Thyroid gland (tissue), 4 donors: ENCODE measurements around the gene NFE2L3. TPM values are rescaled to one million over a fixed set of nuclear protein-coding genes. Genes with fewer than 3 reads are reported as not detected.

Source experiments
- DNase-seq, 2 donors: peaks; one replicate each; pipeline ENCODE4 v3.0.0-alpha.2; 2019
- H3K27ac ChIP-seq, 3 donors: fragments of 200-600 bp; sonication (generic); 1 replicate in 2 of 3; 2 replicates in 1 of 3; pipeline ENCODE4 v1.5.1; 2016 to 2019; ENCODE audit warnings: mild to moderate bottlenecking in 1 of 3, moderate library complexity in 1 of 3
- H3K27me3 ChIP-seq: fragments of 200-600 bp; sonication (generic); one replicate; pipeline ENCODE4 v1.5.1; 2019
- H3K36me3 ChIP-seq, 2 donors: fragments of 200-600 bp; sonication (generic); one replicate each; pipeline ENCODE4 v1.5.1; 2016 to 2019
- H3K4me1 ChIP-seq, 2 donors: fragments of 200-600 bp; sonication (generic); one replicate each; pipeline ENCODE4 v1.5.1; 2017 to 2019
- H3K4me3 ChIP-seq, 3 donors: fragments of 200-600 bp; sonication (generic); replicated peaks in 1 of 3; 1 replicate in 2 of 3; 2 replicates in 1 of 3; pipeline ENCODE4 v1.5.1; 2016; ENCODE audit warnings: mild to moderate bottlenecking in 1 of 3
- H3K9me3 ChIP-seq: fragments of 200-600 bp; sonication (generic); one replicate; pipeline ENCODE4 v1.5.1; 2017
- CTCF ChIP-seq, 6 experiments: fragments of 200-600 bp in 3 of 6; fragments of 450-650 bp in 3 of 6; sonication (generic) in 3 of 6; IDR thresholded peaks; one replicate each; pipeline ENCODE4 v1.5.1; 2016 to 2019; ENCODE audit warnings: antibody characterized with exemption in 6 of 6, mild to moderate bottlenecking in 2 of 6, inconsistent platforms in 1 of 6, moderate library complexity in 1 of 6
- POLR2A ChIP-seq, 2 donors: fragments of 450-650 bp; IDR thresholded peaks; one replicate each; pipeline ENCODE4 v1.6.1; 2017; ENCODE audit warnings: antibody characterized with exemption in 2 of 2, mild to moderate bottlenecking in 2 of 2, moderate library complexity in 1 of 2
- WGBS, 2 donors: methylation state at CpG; one replicate each; pipeline ENCODE4 v1.1.5; 2017; 5-methylcytosine and 5-hydroxymethylcytosine counted together
- intact Hi-C: fragments of 100-400 bp; cut with DNase I; formaldehyde crosslinking; loops from one replicate; pipeline ENCODE4 v1.15.1; 2023
- total RNA-seq, 4 donors: library from RNA; depleted of rRNA; stranded (reverse); fragments of >200 nt; gene quantifications; one replicate each; pipeline ENCODE4 v1.2.3, GENCODE V29; 2016

Gene NFE2L3
- total RNA-seq, 4 donors from 2014 or later: 0.33 to 1.4 (median 0.98) TPM

- H3K4me3 ChIP-seq: peak overlapping the region; percentile 50 to 90 (median 86)
- DNase-seq: peak; percentile 54 to 61
- TF ChIP-seq CTCF (IDR thresholded peaks at IDR 0.05): no peak
- TF ChIP-seq POLR2A (IDR thresholded peaks at IDR 0.05): no peak
- no peaks in the 10 kb centered on the region for H3K27me3 ChIP-seq
- peak overlapping the region; percentile 99 to 100 (median 99) for H3K27ac ChIP-seq
- H3K9me3 ChIP-seq: no peaks in the 10 kb centered on the region
- intact Hi-C loops: no loop called here
- H3K4me1 ChIP-seq: peaks cover 23 to 28% of the 10 kb centered on the region in 2 donors
- 1% methylated on average over 17 to 35 of the region's 68 CpGs for WGBS, 2 donors
- H3K36me3 ChIP-seq: peaks cover 8 to 11% of the 10 kb centered on the region in 2 donors
Observed at GRCh38 chr7:26202019-26202990, 50.3 kb downstream of the NFE2L3 start.

- DNase-seq: no peak
- TF ChIP-seq CTCF (IDR thresholded peaks at IDR 0.05) (no peak), POLR2A (IDR thresholded peaks at IDR 0.05) (no peak)
- WGBS, 2 donors: 7 to 12% methylated on average over 2 of the region's 2 CpGs
- Histone ChIP-seq H3K27ac (peak overlapping the region in 1 of 3 donors; percentile 100), H3K27me3 (no peaks in the 10 kb centered on the region), H3K36me3 (peaks cover 14 to 18% of the 10 kb centered on the region in 2 donors), H3K4me3 (peak overlapping the region in 1 of 3 donors; percentile 86), H3K9me3 (no peaks in the 10 kb centered on the region), H3K4me1 (peaks cover 18 to 25% of the 10 kb centered on the region in 2 donors)
- intact Hi-C loops: no loop called here
Observed at GRCh38 chr7:26203016-26203415, 51.0 kb downstream of the NFE2L3 start.

GRCh38 chr7:26208040-26208439, 56.0 kb downstream of the NFE2L3 start:
- peaks cover 40 to 59% of the 10 kb centered on the region in 2 donors for H3K36me3 ChIP-seq
- H3K9me3 ChIP-seq: no peaks in the 10 kb centered on the region
- intact Hi-C loops: no loop called here
- no peak for DNase-seq
- no peak overlapping the region for H3K27ac ChIP-seq
- TF ChIP-seq POLR2A (IDR thresholded peaks at IDR 0.05): no peak
- no peak for TF ChIP-seq CTCF (IDR thresholded peaks at IDR 0.05)
- H3K4me1 ChIP-seq: peaks cover 17 to 22% of the 10 kb centered on the region in 2 donors
- H3K27me3 ChIP-seq: no peaks in the 10 kb centered on the region
- WGBS, 2 donors: 65 to 68% methylated on average over 5 of the region's 5 CpGs
- no peak overlapping the region for H3K4me3 ChIP-seq

- WGBS, 2 donors: 92 to 93% methylated on average over 2 of the region's 2 CpGs
Observed at GRCh38 chr7:26212921-26213718, 61.1 kb downstream of the NFE2L3 start.

More at GRCh38 chr7:26212921-26213718, 61.1 kb downstream of the NFE2L3 start:
- Histone ChIP-seq H3K27ac (no peak overlapping the region), H3K36me3 (peaks cover 25 to 43% of the 10 kb centered on the region in 2 donors), H3K27me3 (no peaks in the 10 kb centered on the region), H3K4me1 (no peaks in the 10 kb centered on the region), H3K9me3 (no peaks in the 10 kb centered on the region), H3K4me3 (no peak overlapping the region)
- DNase-seq: no peak
- TF ChIP-seq CTCF (IDR thresholded peaks at IDR 0.05): no peak
- no peak for TF ChIP-seq POLR2A (IDR thresholded peaks at IDR 0.05)
- intact Hi-C loops: no loop called here
